NK-92 (cell line): Measurements from ENCODE around the gene HYAL3.

Source experiments
- DNase-seq: peaks from one replicate; lab custom pipeline; 2025; ENCODE audit not compliant: unreplicated experiment; lab: John Stamatoyannopoulos, UW

Gene HYAL3

GRCh38 chr3:50298836-50299637 is at the start of gene HYAL3, which contains the start of gene NAA80:
HYAL3 (minus strand) TSS chr3:50299405; CDS start chr3:50295602, 3,803 bp downstream.
NAA80 (minus strand) TSS chr3:50299405; CDS start chr3:50297463, 1,942 bp downstream.
- DNase-seq: peak; percentile 95

GRCh38 chr3:50347187-50347813 is 48.1 kb upstream of the HYAL3 start:
- peak; percentile 3 for DNase-seq

- DNase-seq: no peak
These were observed 46.5 kb upstream of the HYAL3 start, which contains the start of gene ZMYND10 for GRCh38 chr3:50345586-50346234. ZMYND10 (minus strand) TSS chr3:50345732; CDS start chr3:50345579, 153 bp downstream.

GRCh38 chr3:50345008-50345407 is 45.8 kb upstream of the HYAL3 start:
- no peak for DNase-seq

- DNase-seq: no peak
These were observed 43.8 kb upstream of the HYAL3 start for GRCh38 chr3:50342813-50343633.

GRCh38 chr3:50341996-50342650 is 42.9 kb upstream of the HYAL3 start:
- DNase-seq: no peak

GRCh38 chr3:50341537-50341936 is 42.3 kb upstream of the HYAL3 start:
- no peak for DNase-seq

GRCh38 chr3:50340448-50341329 is 41.5 kb upstream of the HYAL3 start, which contains the start of gene RASSF1:
RASSF1 (minus strand) TSS chr3:50340836; CDS start chr3:50340805, 31 bp downstream.
- DNase-seq: peak; percentile 17

GRCh38 chr3:50340147-50340447 is 40.9 kb upstream of the HYAL3 start:
- DNase-seq: no peak

- no peak for DNase-seq
These were observed 40.4 kb upstream of the HYAL3 start for GRCh38 chr3:50339485-50340146.

- DNase-seq: no peak
These were observed 39.8 kb upstream of the HYAL3 start for GRCh38 chr3:50338965-50339364.

GRCh38 chr3:50337175-50337861 is 38.1 kb upstream of the HYAL3 start:
- DNase-seq: peak; percentile 77

- DNase-seq: no peak
These were observed 37.4 kb upstream of the HYAL3 start for GRCh38 chr3:50336452-50337174.

GRCh38 chr3:50334339-50335075 is 35.3 kb upstream of the HYAL3 start:
- DNase-seq: no peak

GRCh38 chr3:50333744-50334328 is 34.6 kb upstream of the HYAL3 start:
- DNase-seq: no peak

- no peak for DNase-seq
These were observed 32.2 kb upstream of the HYAL3 start for GRCh38 chr3:50331364-50331907.
